ENCODE data around the gene ST8SIA2. TPM values are rescaled to one million over a fixed set of nuclear protein-coding genes. Genes with fewer than 3 reads are reported as not detected.

Gene ST8SIA2
- total RNA-seq, 2 donors from 2014 or later = not detected

- Mint-ChIP-seq H3K27ac (no peak overlapping the region), H3K27me3 (peaks cover 18 to 22% of the 10 kb centered on the region in 2 donors), H3K36me3 (no peaks in the 10 kb centered on the region), H3K4me3 (no peak overlapping the region), H3K4me1 (ENCODE audit: low read depth in 2 of 2) (no peaks in the 10 kb centered on the region), H3K9me3 (no peaks in the 10 kb centered on the region)
- DNase-seq (ENCODE audit: low spot score) (no peak), ATAC-seq (no peak)
These were observed 13.6 kb downstream of the ST8SIA2 start for GRCh38 chr15:92407321-92407720.

DNA sequence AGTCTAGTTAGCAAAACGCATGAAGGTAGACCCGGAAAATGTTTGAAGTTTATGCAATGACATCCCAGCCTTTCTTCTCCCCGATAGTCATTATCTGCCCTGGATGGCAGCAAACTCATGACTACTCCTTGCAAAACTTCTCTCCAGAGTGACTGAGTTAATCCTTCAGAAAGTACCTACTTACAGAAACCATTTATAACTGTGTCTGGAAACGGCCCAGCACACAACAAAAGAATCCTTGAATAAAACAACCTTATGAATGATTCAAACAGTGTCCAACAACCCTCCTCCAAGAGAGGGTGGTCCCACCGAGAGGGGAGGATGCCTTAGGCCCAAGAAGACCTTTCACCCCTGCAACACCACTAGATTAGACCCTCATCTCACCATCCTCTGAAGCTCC is 14.2 kb downstream of the ST8SIA2 start:
- DNase-seq (ENCODE audit: low spot score) (no peak), ATAC-seq (no peak)
- Mint-ChIP-seq H3K4me3 (no peak overlapping the region), H3K4me1 (ENCODE audit: low read depth in 2 of 2) (no peaks in the 10 kb centered on the region), H3K36me3 (no peaks in the 10 kb centered on the region), H3K9me3 (no peaks in the 10 kb centered on the region), H3K27me3 (peaks cover 13 to 22% of the 10 kb centered on the region in 2 donors), H3K27ac (no peak overlapping the region)

DNA sequence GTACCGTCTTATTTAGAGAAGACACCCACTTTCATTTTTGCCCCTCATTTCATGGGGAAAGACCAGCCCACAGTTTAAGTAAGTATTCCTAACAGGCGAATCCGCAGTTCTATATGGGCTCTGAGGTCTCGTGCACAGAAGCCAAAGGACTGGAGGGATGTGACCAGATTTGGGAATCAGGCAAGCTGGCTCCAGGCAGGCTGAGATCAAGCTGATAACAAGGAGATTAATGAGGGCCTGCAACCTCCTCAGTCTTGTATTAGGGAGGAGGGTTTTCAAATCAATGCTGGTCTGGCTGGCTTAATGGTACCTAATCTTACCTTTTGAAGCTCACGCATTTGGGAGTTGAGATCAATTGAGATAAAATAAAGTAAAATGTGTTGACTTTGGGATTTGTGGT is 15.3 kb downstream of the ST8SIA2 start:
- Mint-ChIP-seq H3K36me3 (no peaks in the 10 kb centered on the region), H3K27me3 (peaks cover 15 to 22% of the 10 kb centered on the region in 2 donors), H3K4me1 (ENCODE audit: low read depth in 2 of 2) (no peaks in the 10 kb centered on the region), H3K9me3 (no peaks in the 10 kb centered on the region), H3K27ac (no peak overlapping the region), H3K4me3 (no peak overlapping the region)
- DNase-seq (ENCODE audit: low spot score) (no peak), ATAC-seq (no peak)

- Mint-ChIP-seq H3K4me1 (ENCODE audit: low read depth in 2 of 2) (no peaks in the 10 kb centered on the region), H3K9me3 (no peaks in the 10 kb centered on the region), H3K36me3 (no peaks in the 10 kb centered on the region), H3K4me3 (no peak overlapping the region), H3K27ac (no peak overlapping the region), H3K27me3 (peaks cover 15 to 22% of the 10 kb centered on the region in 2 donors)
- ATAC-seq = no peak
- no peak for DNase-seq (ENCODE audit: low spot score)
These were observed 15.8 kb downstream of the ST8SIA2 start for GRCh38 chr15:92409521-92409920.

DNA sequence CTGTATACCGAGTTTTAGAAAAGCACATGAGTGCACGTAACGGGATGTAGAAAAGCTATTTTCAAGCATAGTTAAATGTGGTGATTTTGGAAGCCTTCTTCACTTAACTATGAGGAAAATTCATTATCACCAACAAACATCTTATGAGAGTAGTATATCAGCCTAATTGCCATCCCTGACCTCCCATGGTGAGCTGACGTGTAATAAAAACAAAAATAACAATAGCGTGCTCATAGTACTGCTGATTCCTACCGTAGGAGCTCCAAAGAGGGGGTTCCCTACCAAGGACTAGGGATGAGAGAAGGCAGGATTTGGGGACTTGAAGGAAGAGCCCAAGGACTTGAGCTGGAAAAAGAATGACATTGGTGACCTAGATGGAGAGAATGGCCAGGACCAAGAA is 16.9 kb downstream of the ST8SIA2 start:
- H3K27ac Mint-ChIP-seq = no peak overlapping the region
- no peak overlapping the region for H3K4me3 Mint-ChIP-seq
- no peaks in the 10 kb centered on the region for H3K4me1 Mint-ChIP-seq (ENCODE audit: low read depth in 2 of 2)
- no peak for DNase-seq (ENCODE audit: low spot score)
- H3K36me3 Mint-ChIP-seq = no peaks in the 10 kb centered on the region
- no peaks in the 10 kb centered on the region for H3K9me3 Mint-ChIP-seq
- peaks cover 20 to 25% of the 10 kb centered on the region in 2 donors for H3K27me3 Mint-ChIP-seq
- ATAC-seq = no peak

GRCh38 chr15:92411256-92411655 is 17.6 kb downstream of the ST8SIA2 start:
- DNase-seq (ENCODE audit: low spot score) = no peak

DNA sequence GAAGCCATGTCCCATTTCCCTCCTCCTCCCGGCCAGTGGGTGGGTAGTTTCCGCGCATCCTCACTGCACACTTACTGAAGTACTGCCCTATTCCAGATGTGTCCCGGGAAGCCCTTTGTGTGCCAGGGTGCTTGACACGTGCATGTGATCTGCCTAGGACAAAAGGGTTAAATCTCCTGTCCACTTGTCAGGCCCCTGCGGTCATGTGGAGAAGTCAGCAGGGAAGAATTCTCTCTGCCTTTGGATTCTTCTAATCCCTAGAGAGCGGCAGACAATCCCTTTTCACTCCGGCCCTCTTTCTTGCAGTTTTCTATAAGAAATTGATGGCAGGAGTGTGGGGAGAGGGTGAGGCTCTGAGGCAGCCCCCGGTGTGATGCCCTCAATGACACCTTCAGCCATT is 19.8 kb downstream of the ST8SIA2 start:
- Mint-ChIP-seq H3K9me3 (no peaks in the 10 kb centered on the region), H3K36me3 (no peaks in the 10 kb centered on the region), H3K27ac (no peak overlapping the region), H3K4me3 (no peak overlapping the region), H3K27me3 (peaks cover 24 to 31% of the 10 kb centered on the region in 2 donors), H3K4me1 (ENCODE audit: low read depth in 2 of 2) (no peaks in the 10 kb centered on the region)
- no peak for ATAC-seq
- no peak for DNase-seq (ENCODE audit: low spot score)

More at GRCh38 chr15:92411256-92411655, 17.6 kb downstream of the ST8SIA2 start:
- ATAC-seq = no peak
- Mint-ChIP-seq H3K4me1 (ENCODE audit: low read depth in 2 of 2) (no peaks in the 10 kb centered on the region), H3K4me3 (no peak overlapping the region), H3K27ac (no peak overlapping the region), H3K9me3 (no peaks in the 10 kb centered on the region), H3K36me3 (no peaks in the 10 kb centered on the region), H3K27me3 (peaks cover 24 to 32% of the 10 kb centered on the region in 2 donors)

GRCh38 chr15:92415639-92416297 is 22.1 kb downstream of the ST8SIA2 start:
- ATAC-seq (no peak), DNase-seq (ENCODE audit: low spot score) (no peak)
- no peaks in the 10 kb centered on the region for H3K4me1 Mint-ChIP-seq (ENCODE audit: low read depth in 2 of 2)
- H3K36me3 Mint-ChIP-seq = no peaks in the 10 kb centered on the region
- H3K27me3 Mint-ChIP-seq = peaks cover 21 to 31% of the 10 kb centered on the region in 2 donors
- no peaks in the 10 kb centered on the region for H3K9me3 Mint-ChIP-seq
- H3K4me3 Mint-ChIP-seq = no peak overlapping the region
- H3K27ac Mint-ChIP-seq = no peak overlapping the region

GRCh38 chr15:92416557-92416956 is 22.9 kb downstream of the ST8SIA2 start:
- H3K27me3 Mint-ChIP-seq = peaks cover 16 to 25% of the 10 kb centered on the region in 2 donors
- H3K4me1 Mint-ChIP-seq (ENCODE audit: low read depth in 2 of 2) = no peaks in the 10 kb centered on the region
- H3K9me3 Mint-ChIP-seq = no peaks in the 10 kb centered on the region
- no peak overlapping the region for H3K4me3 Mint-ChIP-seq
- H3K27ac Mint-ChIP-seq = no peak overlapping the region
- no peak for DNase-seq (ENCODE audit: low spot score)
- ATAC-seq = no peak
- no peaks in the 10 kb centered on the region for H3K36me3 Mint-ChIP-seq

GRCh38 chr15:92417716-92418115 is 24.0 kb downstream of the ST8SIA2 start:
- no peaks in the 10 kb centered on the region for H3K4me1 Mint-ChIP-seq (ENCODE audit: low read depth in 2 of 2)
- ATAC-seq (no peak), DNase-seq (ENCODE audit: low spot score) (no peak)
- peaks cover 11 to 24% of the 10 kb centered on the region in 2 donors for H3K27me3 Mint-ChIP-seq
- H3K27ac Mint-ChIP-seq = no peak overlapping the region
- no peaks in the 10 kb centered on the region for H3K36me3 Mint-ChIP-seq
- no peaks in the 10 kb centered on the region for H3K9me3 Mint-ChIP-seq
- no peak overlapping the region for H3K4me3 Mint-ChIP-seq

GRCh38 chr15:92418864-92419263 is 25.2 kb downstream of the ST8SIA2 start:
- Mint-ChIP-seq H3K4me1 (ENCODE audit: low read depth in 2 of 2) (no peaks in the 10 kb centered on the region), H3K36me3 (no peaks in the 10 kb centered on the region), H3K9me3 (no peaks in the 10 kb centered on the region), H3K4me3 (no peak overlapping the region), H3K27me3 (peaks cover 13 to 24% of the 10 kb centered on the region in 2 donors), H3K27ac (no peak overlapping the region)
- DNase-seq (ENCODE audit: low spot score) = no peak
- no peak for ATAC-seq

DNA sequence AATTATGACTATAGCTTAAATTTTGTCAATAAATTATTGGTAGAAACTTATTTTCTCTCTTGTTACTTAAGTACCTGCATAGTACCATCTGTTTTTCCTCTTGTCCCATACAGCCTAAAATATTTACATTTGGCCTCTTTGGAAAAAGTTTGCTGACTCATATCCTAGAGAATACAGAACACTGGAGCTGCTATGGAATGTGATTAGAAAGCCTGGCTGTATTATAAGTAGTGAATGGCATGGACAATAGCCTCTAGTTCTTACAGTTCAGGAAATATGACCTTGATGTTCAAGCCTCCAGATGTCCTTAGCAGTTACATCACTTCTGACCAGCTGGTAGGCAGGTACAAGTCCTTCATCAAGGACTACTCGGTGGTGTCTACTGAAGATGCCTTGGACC is 28.3 kb downstream of the ST8SIA2 start:
- DNase-seq (ENCODE audit: low spot score) (no peak), ATAC-seq (no peak)
- H3K27ac Mint-ChIP-seq = no peak overlapping the region
- H3K4me3 Mint-ChIP-seq = no peak overlapping the region
- peaks cover 14 to 32% of the 10 kb centered on the region in 2 donors for H3K27me3 Mint-ChIP-seq
- no peaks in the 10 kb centered on the region for H3K9me3 Mint-ChIP-seq
- H3K4me1 Mint-ChIP-seq (ENCODE audit: low read depth in 2 of 2) = peaks cover 0 to 4% of the 10 kb centered on the region in 2 donors
- no peaks in the 10 kb centered on the region for H3K36me3 Mint-ChIP-seq

DNA sequence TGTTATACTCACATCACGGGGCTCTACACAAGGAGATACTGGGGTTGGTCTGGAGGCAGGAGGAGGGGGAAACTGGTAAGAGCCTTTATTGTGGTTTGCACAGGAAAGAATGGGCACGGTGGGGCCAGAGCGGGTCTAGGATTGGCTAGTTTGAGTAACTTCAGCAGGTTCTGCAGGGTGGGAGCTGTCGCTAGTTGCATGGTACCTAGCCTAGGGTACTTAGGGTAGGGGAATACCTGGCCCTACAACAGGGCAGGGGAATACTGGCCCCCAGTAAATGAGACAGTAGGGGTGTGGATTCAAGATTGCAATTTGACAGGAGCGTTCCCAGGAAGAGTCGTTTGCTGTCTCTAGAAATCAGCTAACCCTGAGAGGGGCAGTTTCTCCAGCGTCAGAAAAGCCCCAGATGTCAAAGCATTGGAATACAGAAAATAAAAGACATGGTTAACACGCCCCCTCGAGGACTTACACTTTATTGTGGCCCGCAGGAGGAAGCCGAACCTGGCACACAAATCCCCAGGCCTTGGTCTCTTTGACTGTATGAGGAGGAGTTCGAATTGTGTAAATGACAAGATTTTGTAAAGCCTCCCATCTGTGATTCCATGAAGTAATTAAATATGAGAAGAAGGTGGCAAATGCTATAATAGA is 32.0 kb downstream of the ST8SIA2 start:
- no peaks in the 10 kb centered on the region for H3K9me3 Mint-ChIP-seq
- no peak overlapping the region for H3K27ac Mint-ChIP-seq
- H3K4me3 Mint-ChIP-seq = no peak overlapping the region
- peaks cover 16 to 30% of the 10 kb centered on the region in 2 donors for H3K27me3 Mint-ChIP-seq
- DNase-seq (ENCODE audit: low spot score) = no peak
- no peaks in the 10 kb centered on the region for H3K36me3 Mint-ChIP-seq
- peaks cover 0 to 4% of the 10 kb centered on the region in 2 donors for H3K4me1 Mint-ChIP-seq (ENCODE audit: low read depth in 2 of 2)
- no peak for ATAC-seq

DNA sequence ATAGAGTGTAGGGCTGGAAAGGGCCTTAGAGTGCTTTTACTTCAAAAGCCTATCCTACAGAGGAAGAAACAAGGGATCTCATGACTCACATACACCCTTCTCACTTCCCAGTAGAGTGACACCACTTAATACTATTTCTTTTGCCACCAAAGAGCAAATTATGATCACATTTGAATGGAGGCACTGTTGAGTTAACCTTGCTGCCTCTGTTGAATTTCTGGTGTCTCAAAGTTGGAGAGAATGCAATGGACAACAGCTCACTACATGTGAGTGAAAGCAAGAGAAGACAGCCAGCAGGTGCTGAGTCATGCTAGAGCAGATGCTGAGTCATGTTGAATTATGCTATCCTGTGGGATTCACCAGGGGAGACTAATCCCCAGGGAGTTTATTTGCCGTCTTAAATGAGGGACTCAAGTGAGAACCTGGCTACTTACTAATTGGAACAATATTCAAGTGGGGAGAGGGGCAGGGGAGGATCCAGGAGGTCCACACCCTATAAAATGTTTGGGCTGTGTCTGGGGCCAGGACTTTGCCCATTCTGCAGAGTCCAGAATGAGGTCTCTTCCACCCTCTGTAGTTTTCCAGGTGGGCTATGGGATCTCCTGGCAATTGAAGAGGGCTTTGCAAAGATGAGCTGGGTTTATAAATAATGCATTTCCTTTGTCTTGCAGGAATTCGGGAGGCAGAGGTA is 35.8 kb downstream of the ST8SIA2 start:
- H3K27me3 Mint-ChIP-seq = peaks cover 18 to 24% of the 10 kb centered on the region in 2 donors
- ATAC-seq (no peak), DNase-seq (ENCODE audit: low spot score) (no peak)
- H3K4me3 Mint-ChIP-seq = no peak overlapping the region
- no peak overlapping the region for H3K27ac Mint-ChIP-seq
- H3K9me3 Mint-ChIP-seq = no peaks in the 10 kb centered on the region
- no peaks in the 10 kb centered on the region for H3K36me3 Mint-ChIP-seq
- H3K4me1 Mint-ChIP-seq (ENCODE audit: low read depth in 2 of 2) = peaks cover 0 to 4% of the 10 kb centered on the region in 2 donors

All from natural killer cell treated with Interleukin-12 subunit alpha and Interleukin-12 subunit beta and Interleukin-15 and Interleukin-18, amount 100 ng/mL, for 72 hours (primary cell).